CD4-positive, CD25-positive, alpha-beta regulatory T cell (primary cell): ENCODE data around the gene RPS27. TPM values are rescaled to one million over a fixed set of nuclear protein-coding genes. Genes with fewer than 3 reads are reported as not detected.

ENCODE experiments used
- ATAC-seq, 2 donors: fragments of 150-1000 bp; cut with Tn5 transposase; one replicate each; pipeline ENCODE4 v1.10.0; 2021; ENCODE audit warnings: low read depth in 2 of 2, moderate number of reproducible peaks in 2 of 2, moderate library complexity in 1 of 2
- DNase-seq, 3 donors: peaks; one replicate each; pipeline versions ENCODE4 v3.0.0 to v3.0.0-alpha.2; 2012 to 2022; ENCODE audit warnings: mixed read lengths in 1 of 3
- H3K27ac ChIP-seq: one replicate; pipeline ENCODE4 v1.7.0; 2013; ENCODE audit warnings: mild to moderate bottlenecking, low read length; ENCODE audit not compliant: insufficient read depth, poor library complexity, severe bottlenecking
- H3K27me3 ChIP-seq: one replicate; pipeline ENCODE4 v1.7.0; 2013; ENCODE audit warnings: low read length; ENCODE audit not compliant: control insufficient read depth, insufficient read depth
- H3K36me3 ChIP-seq: one replicate; pipeline ENCODE4 v1.7.0; 2013; ENCODE audit warnings: mild to moderate bottlenecking, low read length, moderate library complexity; ENCODE audit not compliant: control insufficient read depth, insufficient read depth
- H3K4me1 ChIP-seq: 2 replicates; pipeline ENCODE4 v1.7.0; 2013; ENCODE audit warnings: mild to moderate bottlenecking, low read length; ENCODE audit not compliant: insufficient read depth, control insufficient read depth, poor library complexity, severe bottlenecking
- H3K4me3 ChIP-seq: one replicate; pipeline ENCODE4 v1.7.0; 2013; ENCODE audit warnings: low read depth, mild to moderate bottlenecking, low read length, moderate library complexity
- H3K9me3 ChIP-seq, 2 experiments: 1 replicate in 1 of 2; 2 replicates in 1 of 2; pipeline ENCODE4 v1.7.0; 2013; ENCODE audit warnings: low read length in 2 of 2, mild to moderate bottlenecking in 1 of 2, moderate library complexity in 1 of 2; ENCODE audit not compliant: control insufficient read depth in 2 of 2
- H3K27ac Mint-ChIP-seq, 3 donors: one replicate each; pipeline ENCODE4 v1.8.0; 2020 to 2022; ENCODE audit warnings: mild to moderate bottlenecking in 3 of 3, mixed read lengths in 3 of 3, moderate library complexity in 2 of 3
- H3K27me3 Mint-ChIP-seq: one replicate; pipeline ENCODE4 v1.8.0; 2022; ENCODE audit warnings: mild to moderate bottlenecking, mixed read lengths
- H3K36me3 Mint-ChIP-seq: one replicate; pipeline ENCODE4 v1.8.0; 2020; ENCODE audit warnings: mixed read lengths
- H3K4me1 Mint-ChIP-seq, 4 donors: one replicate each; pipeline ENCODE4 v1.8.0; 2020 to 2022; ENCODE audit warnings: mixed read lengths in 4 of 4, mild to moderate bottlenecking in 1 of 4
- H3K4me3 Mint-ChIP-seq, 4 donors: one replicate each; pipeline ENCODE4 v1.8.0; 2020 to 2022; ENCODE audit warnings: mild to moderate bottlenecking in 4 of 4, mixed read lengths in 4 of 4, moderate library complexity in 3 of 4
- H3K9me3 Mint-ChIP-seq, 7 donors: one replicate each; pipeline ENCODE4 v1.8.0; 2020 to 2022; ENCODE audit warnings: mixed read lengths in 7 of 7, mild to moderate bottlenecking in 3 of 7, moderate library complexity in 2 of 7
- polyA plus RNA-seq, 4 donors: library from polyadenylated mRNA; unstranded; fragments of 300-500 nt; fragmentation: Illumina TruSeq; gene quantifications; one replicate each; pipeline ENCODE4 v1.2.3, GENCODE V29; 2021
- total RNA-seq: library from RNA; stranded (reverse); gene quantifications from one replicate; pipeline ENCODE4 v1.2.3, GENCODE V29; 2022

The RPS27 gene
- total and polyA plus RNA-seq, 5 donors from 2014 or later: 4,265 to 24,850 (median 17,883) TPM

DNA sequence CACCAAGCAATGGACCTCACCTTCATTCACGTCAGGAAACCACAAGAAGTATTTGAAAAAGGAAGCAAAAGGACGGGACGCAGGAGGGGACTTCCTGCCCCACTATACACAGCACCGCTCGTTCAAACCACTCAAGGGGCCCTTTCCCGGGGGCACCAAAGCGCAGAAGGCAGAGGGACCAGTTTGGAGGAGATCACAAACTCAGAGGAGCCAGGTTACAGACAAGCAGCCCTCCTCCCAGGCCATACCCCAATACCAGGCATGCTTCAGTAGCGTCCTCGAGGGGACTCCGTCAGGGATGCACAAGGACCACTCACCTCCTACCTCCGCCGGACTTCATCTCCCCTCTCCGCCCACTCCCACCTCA lies 32.8 kb upstream of the RPS27 start:
- Mint-ChIP-seq H3K9me3 (no peaks in the 10 kb centered on the region), H3K27me3 (no peaks in the 10 kb centered on the region), H3K4me3 (peak overlapping the region; percentile 97 to 99 (median 98)), H3K4me1 (peaks cover 4 to 78% (median 46%) of the 10 kb centered on the region in 4 donors), H3K36me3 (peaks cover 8% of the 10 kb centered on the region), H3K27ac (peak overlapping the region; percentile 97 to 99 (median 98))
- ATAC-seq (peak; percentile 1), DNase-seq (peak; percentile 29 to 78 (median 57))
- peaks cover 26% of the 10 kb centered on the region for H3K36me3 ChIP-seq
- peak overlapping the region; percentile 94 for H3K27ac ChIP-seq
- H3K27me3 ChIP-seq: no peaks in the 10 kb centered on the region
- H3K9me3 ChIP-seq: no peaks in the 10 kb centered on the region
- H3K4me3 ChIP-seq: peak overlapping the region; percentile 97
- H3K4me1 ChIP-seq: peaks cover 44% of the 10 kb centered on the region

- peak; percentile 91 to 94 for ATAC-seq
- Histone ChIP-seq H3K9me3 (no peaks in the 10 kb centered on the region), H3K4me3 (peak within 1 kb of the TSS; percentile 97), H3K27ac (peak within 1 kb of the TSS; percentile 94), H3K36me3 (peaks cover 22% of the 10 kb centered on the region), H3K4me1 (peaks cover 50% of the 10 kb centered on the region), H3K27me3 (no peaks in the 10 kb centered on the region)
- peak within 1 kb of the TSS; percentile 97 to 99 (median 98) for H3K27ac Mint-ChIP-seq
- no peaks in the 10 kb centered on the region for H3K27me3 Mint-ChIP-seq
- peaks cover 5 to 80% (median 46%) of the 10 kb centered on the region in 4 donors for H3K4me1 Mint-ChIP-seq
- peak within 1 kb of the TSS; percentile 97 to 99 (median 98) for H3K4me3 Mint-ChIP-seq
- H3K36me3 Mint-ChIP-seq: peaks cover 8% of the 10 kb centered on the region
- H3K9me3 Mint-ChIP-seq: no peaks in the 10 kb centered on the region
- peak; percentile 97 to 98 (median 98) for DNase-seq
Measured at GRCh38 chr1:153958111-153958960, 32.2 kb upstream of the RPS27 start, which contains the start of gene CRTC2. TSS of gene CRTC2 (minus strand) at chr1:153958612. CDS start at chr1:153958497, 115 bp downstream.

GRCh38 chr1:153958961-153959260 lies 31.7 kb upstream of the RPS27 start:
- Mint-ChIP-seq H3K4me1 (peaks cover 11 to 80% (median 49%) of the 10 kb centered on the region in 4 donors), H3K4me3 (peak overlapping the region; percentile 97 to 99 (median 98)), H3K27me3 (no peaks in the 10 kb centered on the region), H3K36me3 (peaks cover 6% of the 10 kb centered on the region), H3K27ac (peak overlapping the region; percentile 97 to 99 (median 98)), H3K9me3 (no peaks in the 10 kb centered on the region)
- H3K4me3 ChIP-seq: peak overlapping the region; percentile 69
- H3K36me3 ChIP-seq: peaks cover 16% of the 10 kb centered on the region
- no peaks in the 10 kb centered on the region for H3K9me3 ChIP-seq
- H3K27me3 ChIP-seq: no peaks in the 10 kb centered on the region
- ATAC-seq (no peak), DNase-seq (no peak)
- peaks cover 54% of the 10 kb centered on the region for H3K4me1 ChIP-seq
- H3K27ac ChIP-seq: peak overlapping the region; percentile 94

- ATAC-seq (no peak), DNase-seq (no peak)
- Mint-ChIP-seq H3K27ac (peak overlapping the region; percentile 67 to 85 (median 74)), H3K4me3 (peak overlapping the region in 2 of 4 donors; percentile 36 to 97), H3K4me1 (peaks cover 15 to 80% (median 45%) of the 10 kb centered on the region in 4 donors), H3K9me3 (no peaks in the 10 kb centered on the region), H3K36me3 (peaks cover 1% of the 10 kb centered on the region), H3K27me3 (no peaks in the 10 kb centered on the region)
- Histone ChIP-seq H3K9me3 (no peaks in the 10 kb centered on the region), H3K36me3 (peaks cover 10% of the 10 kb centered on the region), H3K4me1 (peaks cover 59% of the 10 kb centered on the region), H3K27me3 (no peaks in the 10 kb centered on the region), H3K27ac (no peak overlapping the region), H3K4me3 (no peak overlapping the region)
Measured at GRCh38 chr1:153959454-153959853, 31.1 kb upstream of the RPS27 start.

GRCh38 chr1:153960206-153960605 lies 30.4 kb upstream of the RPS27 start:
- Mint-ChIP-seq H3K27ac (peak overlapping the region in 2 of 3 donors; percentile 74 to 85), H3K27me3 (no peaks in the 10 kb centered on the region), H3K36me3 (no peaks in the 10 kb centered on the region), H3K4me1 (peaks cover 15 to 75% (median 43%) of the 10 kb centered on the region in 4 donors), H3K4me3 (peak overlapping the region in 3 of 4 donors; percentile 29 to 97 (median 39)), H3K9me3 (no peaks in the 10 kb centered on the region)
- H3K4me3 ChIP-seq: no peak overlapping the region
- no peaks in the 10 kb centered on the region for H3K27me3 ChIP-seq
- no peak for ATAC-seq
- H3K36me3 ChIP-seq: peaks cover 5% of the 10 kb centered on the region
- H3K4me1 ChIP-seq: peaks cover 54% of the 10 kb centered on the region
- no peaks in the 10 kb centered on the region for H3K9me3 ChIP-seq
- H3K27ac ChIP-seq: no peak overlapping the region
- DNase-seq: no peak

- Mint-ChIP-seq H3K9me3 (peaks cover 0 to 1% (median 0%) of the 10 kb centered on the region in 7 donors), H3K36me3 (no peaks in the 10 kb centered on the region), H3K4me3 (peak overlapping the region; percentile 27 to 97 (median 94)), H3K27ac (peak overlapping the region; percentile 24 to 87 (median 83)), H3K4me1 (peaks cover 20 to 77% (median 44%) of the 10 kb centered on the region in 4 donors), H3K27me3 (no peaks in the 10 kb centered on the region)
- H3K27me3 ChIP-seq: no peaks in the 10 kb centered on the region
- H3K36me3 ChIP-seq: peaks cover 5% of the 10 kb centered on the region
- ATAC-seq (no peak), DNase-seq (no peak)
- no peak overlapping the region for H3K4me3 ChIP-seq
- H3K27ac ChIP-seq: no peak overlapping the region
- H3K4me1 ChIP-seq: peaks cover 52% of the 10 kb centered on the region
- H3K9me3 ChIP-seq: no peaks in the 10 kb centered on the region
Measured at GRCh38 chr1:153961421-153961820, 29.1 kb upstream of the RPS27 start.

DNA sequence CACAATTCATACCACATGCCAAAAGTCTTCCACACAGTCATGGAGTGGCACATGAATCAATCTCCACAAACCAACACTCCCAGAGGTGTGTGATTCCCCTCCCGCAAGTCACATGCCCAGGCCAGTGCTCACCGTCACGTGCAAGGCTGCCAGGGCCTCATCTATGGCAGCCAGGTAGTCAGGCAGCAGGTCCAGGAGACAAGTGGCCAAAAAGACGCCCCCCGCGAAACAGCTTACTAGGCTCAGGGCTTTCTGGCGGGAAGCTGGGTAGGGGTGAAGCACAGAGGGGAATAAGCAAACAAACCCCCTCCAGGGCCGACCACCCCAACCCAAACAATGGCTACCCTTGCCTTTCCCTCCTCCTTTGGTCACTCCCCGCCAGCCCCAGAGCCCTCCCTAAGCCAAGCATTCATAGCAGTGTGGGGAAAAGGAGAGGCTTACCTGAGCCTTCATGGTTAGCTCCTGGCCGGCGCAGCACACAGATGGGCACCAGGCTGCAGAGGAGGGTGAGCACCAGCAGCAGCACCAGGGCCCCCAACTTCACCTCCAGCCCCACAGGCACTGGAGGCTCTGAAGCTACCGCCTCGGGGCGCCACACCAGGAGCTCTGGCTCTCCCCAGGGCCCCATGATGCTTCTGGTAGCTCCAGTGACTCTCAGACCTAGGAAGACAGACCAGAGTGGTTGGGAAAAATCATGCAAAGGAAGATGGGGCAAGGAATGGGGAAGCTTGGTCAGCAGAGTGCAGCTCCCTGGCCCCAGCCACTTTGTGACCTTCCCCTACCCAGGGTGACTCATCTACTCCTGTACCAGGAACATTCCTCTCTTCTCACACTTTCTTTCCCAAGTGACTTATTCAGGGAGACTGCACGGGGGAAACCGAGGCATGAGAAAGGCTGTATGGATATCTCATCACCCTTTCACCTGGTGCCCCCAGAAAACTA lies 28.2 kb upstream of the RPS27 start:
- H3K4me1 Mint-ChIP-seq: peaks cover 21 to 74% (median 42%) of the 10 kb centered on the region in 4 donors
- DNase-seq: no peak
- peak overlapping the region; percentile 67 for H3K4me3 ChIP-seq

More for the DNA sequence above, 28.2 kb upstream of the RPS27 start:
- peaks cover 5% of the 10 kb centered on the region for H3K36me3 ChIP-seq
- peaks cover 0 to 1% (median 0%) of the 10 kb centered on the region in 7 donors for H3K9me3 Mint-ChIP-seq
- peaks cover 52% of the 10 kb centered on the region for H3K4me1 ChIP-seq
- no peaks in the 10 kb centered on the region for H3K27me3 ChIP-seq
- H3K9me3 ChIP-seq: no peaks in the 10 kb centered on the region
- H3K4me3 Mint-ChIP-seq: peak overlapping the region; percentile 93 to 99 (median 96)
- H3K27ac ChIP-seq: peak overlapping the region; percentile 90
- ATAC-seq: no peak
- no peaks in the 10 kb centered on the region for H3K36me3 Mint-ChIP-seq
- H3K27me3 Mint-ChIP-seq: no peaks in the 10 kb centered on the region
- peak overlapping the region; percentile 95 to 99 (median 97) for H3K27ac Mint-ChIP-seq
